NT2/D1 (cell line): Measurements from ENCODE around the gene ATXN7.

ENCODE experiments used
- DNase-seq: peaks from one replicate; pipeline ENCODE4 v3.0.0-alpha.2; 2011; ENCODE audit warnings: low read depth, low spot score
- H3K27me3 ChIP-seq: 2 replicates; pipeline ENCODE4 v1.6.0; 2011; ENCODE audit warnings: mild to moderate bottlenecking; ENCODE audit not compliant: insufficient read length, insufficient read depth
- H3K36me3 ChIP-seq: 2 replicates; pipeline ENCODE4 v1.6.1; 2011; ENCODE audit warnings: mild to moderate bottlenecking, low read length, mixed read lengths; ENCODE audit not compliant: insufficient read depth, insufficient read length
- H3K4me1 ChIP-seq: 2 replicates; pipeline ENCODE4 v1.5.1; 2011; ENCODE audit not compliant: insufficient read depth, insufficient read length
- H3K4me3 ChIP-seq: 2 replicates; pipeline ENCODE4 v1.5.1; 2011; ENCODE audit warnings: low read depth; ENCODE audit not compliant: insufficient read length
- H3K9ac ChIP-seq: 2 replicates; pipeline ENCODE4 v1.6.0; 2011; ENCODE audit warnings: low read depth; ENCODE audit not compliant: insufficient read length
- H3K9me3 ChIP-seq: 2 replicates; pipeline ENCODE4 v1.5.1; 2011; ENCODE audit warnings: mild to moderate bottlenecking, low read length; ENCODE audit not compliant: insufficient read depth
- SUZ12 ChIP-seq: IDR thresholded peaks from 2 replicates; pipeline ENCODE4 v1.6.1; 2011; ENCODE audit not compliant: insufficient read length, insufficient read depth; ENCODE audit errors: extremely low read depth
- YY1 ChIP-seq: IDR thresholded peaks from 2 replicates; pipeline ENCODE4 v1.6.1; 2011; ENCODE audit not compliant: insufficient read length, insufficient read depth
- ZNF274 ChIP-seq: IDR thresholded peaks from 2 replicates; pipeline ENCODE4 v1.6.1; 2011; ENCODE audit warnings: mild to moderate bottlenecking, low read depth, low read length

Gene ATXN7

GRCh38 chr3:63933459-63933858, 69.8 kb downstream of the ATXN7 start:
- H3K4me3 ChIP-seq: no peak overlapping the region
- TF ChIP-seq YY1 (no peak), ZNF274 (no peak), SUZ12 (no peak)
- H3K4me1 ChIP-seq: no peaks in the 10 kb centered on the region
- no peaks in the 10 kb centered on the region for H3K9me3 ChIP-seq
- no peaks in the 10 kb centered on the region for H3K27me3 ChIP-seq
- no peak overlapping the region for H3K9ac ChIP-seq
- H3K36me3 ChIP-seq: peaks cover 11% of the 10 kb centered on the region
- DNase-seq: no peak

GRCh38 chr3:63934041-63934866, 70.6 kb downstream of the ATXN7 start:
- TF ChIP-seq YY1 (no peak), ZNF274 (no peak), SUZ12 (no peak)
- DNase-seq: no peak
- peaks cover 11% of the 10 kb centered on the region for H3K36me3 ChIP-seq
- H3K9me3 ChIP-seq: no peaks in the 10 kb centered on the region
- H3K9ac ChIP-seq: no peak overlapping the region
- H3K4me3 ChIP-seq: no peak overlapping the region
- H3K4me1 ChIP-seq: no peaks in the 10 kb centered on the region
- H3K27me3 ChIP-seq: no peaks in the 10 kb centered on the region

- H3K4me1 ChIP-seq: no peaks in the 10 kb centered on the region
- no peak for TF ChIP-seq SUZ12
- TF ChIP-seq YY1: no peak
- no peak for TF ChIP-seq ZNF274
- no peaks in the 10 kb centered on the region for H3K9me3 ChIP-seq
- H3K4me3 ChIP-seq: no peak overlapping the region
- no peaks in the 10 kb centered on the region for H3K27me3 ChIP-seq
- no peak for DNase-seq
- H3K9ac ChIP-seq: no peak overlapping the region
- H3K36me3 ChIP-seq: peaks cover 16% of the 10 kb centered on the region
These were observed 73.3 kb downstream of the ATXN7 start for GRCh38 chr3:63936925-63937324.

- H3K9me3 ChIP-seq: no peaks in the 10 kb centered on the region
- H3K36me3 ChIP-seq: peaks cover 18% of the 10 kb centered on the region
- TF ChIP-seq SUZ12 (no peak), YY1 (no peak)
- no peaks in the 10 kb centered on the region for H3K4me1 ChIP-seq
- no peaks in the 10 kb centered on the region for H3K27me3 ChIP-seq
- H3K9ac ChIP-seq: no peak overlapping the region
- DNase-seq: no peak
- no peak overlapping the region for H3K4me3 ChIP-seq
These were observed 74.3 kb downstream of the ATXN7 start for GRCh38 chr3:63937661-63938651.

GRCh38 chr3:63940389-63940757, 76.7 kb downstream of the ATXN7 start:
- no peaks in the 10 kb centered on the region for H3K27me3 ChIP-seq
- TF ChIP-seq YY1 (no peak), ZNF274 (no peak), SUZ12 (no peak)
- DNase-seq: no peak
- H3K9ac ChIP-seq: no peak overlapping the region
- H3K9me3 ChIP-seq: no peaks in the 10 kb centered on the region
- peaks cover 23% of the 10 kb centered on the region for H3K36me3 ChIP-seq
- H3K4me3 ChIP-seq: no peak overlapping the region
- no peaks in the 10 kb centered on the region for H3K4me1 ChIP-seq

GRCh38 chr3:63942528-63942927, 78.9 kb downstream of the ATXN7 start:
- Histone ChIP-seq H3K9me3 (no peaks in the 10 kb centered on the region), H3K9ac (no peak overlapping the region), H3K4me3 (no peak overlapping the region), H3K4me1 (no peaks in the 10 kb centered on the region), H3K27me3 (no peaks in the 10 kb centered on the region), H3K36me3 (peaks cover 20% of the 10 kb centered on the region)
- no peak for DNase-seq
- TF ChIP-seq ZNF274: no peak
- TF ChIP-seq SUZ12: no peak
- no peak for TF ChIP-seq YY1

- Histone ChIP-seq H3K4me3 (no peak overlapping the region), H3K36me3 (peaks cover 20% of the 10 kb centered on the region), H3K27me3 (no peaks in the 10 kb centered on the region), H3K9ac (no peak overlapping the region), H3K9me3 (no peaks in the 10 kb centered on the region), H3K4me1 (no peaks in the 10 kb centered on the region)
- TF ChIP-seq ZNF274 (no peak), SUZ12 (no peak), YY1 (no peak)
- no peak for DNase-seq
These were observed 80.0 kb downstream of the ATXN7 start for GRCh38 chr3:63943678-63944077.
